A549 (cell line): ENCODE results near the gene ADPGK. TPM values are rescaled to one million over a fixed set of nuclear protein-coding genes. Genes with fewer than 3 reads are reported as not detected.

ENCODE experiments used
- ATAC-seq, 2 experiments: fragments of 200-7000 bp in 1 of 2; fragments of >200 bp in 1 of 2; cut with Nextera tagmentation in 1 of 2; cut with Tn5 transposase in 1 of 2; 3 replicates each; pipeline versions ENCODE4 v1.8.0 to v1.9.1; 2018 to 2020; ENCODE audit warnings: mild to moderate bottlenecking in 1 of 2, moderate library complexity in 1 of 2
- CTCF ChIA-PET: fragments of 300-600 bp; sonication (Branson Sonifier 250); formaldehyde crosslinking; extraction: SDS; loops from one replicate; lab custom pipeline; 2021; ENCODE audit warnings: antibody characterized with exemption, inconsistent platforms; lab: Yijun Ruan, JAX
- POLR2A ChIA-PET: fragments of 350-600 bp; formaldehyde crosslinking; extraction: SDS; loops from one replicate; lab custom pipeline; 2021; ENCODE audit warnings: antibody characterized with exemption, inconsistent platforms; lab: Yijun Ruan, JAX
- DNase-seq, 2 experiments: peaks; one replicate each; pipeline versions ENCODE4 v3.0.0 to v3.0.0-alpha.2; 2011 to 2016; ENCODE audit warnings: low read depth in 1 of 2, low spot score in 1 of 2
- FAIRE-seq: peaks from 2 replicates; lab custom pipeline; 2011; peaks lifted over from hg19 to GRCh38; lab: Jason Lieb, UNC
- H3K27ac ChIP-seq, 2 experiments: fragments of >200 bp; sonication (Bioruptor Twin); formaldehyde crosslinking; 3 replicates each; pipeline ENCODE4 v1.5.1; 2016 to 2017
- H3K4me1 ChIP-seq: fragments of >200 bp; sonication (Bioruptor Twin); formaldehyde crosslinking; 3 replicates; pipeline ENCODE4 v1.6.1; 2016
- H3K4me2 ChIP-seq: fragments of >200 bp; sonication (Bioruptor Twin); formaldehyde crosslinking; 3 replicates; pipeline ENCODE4 v1.6.1; 2016
- H3K4me3 ChIP-seq: fragments of >200 bp; sonication (Bioruptor Twin); formaldehyde crosslinking; 3 replicates; pipeline ENCODE4 v1.5.1; 2016
- H3K9me3 ChIP-seq: fragments of >200 bp; sonication (Bioruptor Twin); formaldehyde crosslinking; 3 replicates; pipeline ENCODE4 v1.6.1; 2016
- CBX8 ChIP-seq: fragments of 200-600 bp; sonication (generic); IDR thresholded peaks from 2 replicates; pipeline ENCODE4 v1.6.1; 2016
- CEBPB ChIP-seq, 2 experiments: fragments of >200 bp in 1 of 2; sonication (Bioruptor Twin) in 1 of 2; formaldehyde crosslinking in 1 of 2; IDR thresholded peaks; 2 replicates each; pipeline ENCODE4 v1.6.1; 2012 to 2016
- CHD4 ChIP-seq: fragments of 200-600 bp; sonication (generic); IDR thresholded peaks from 2 replicates; pipeline ENCODE4 v1.6.1; 2016; ENCODE audit warnings: antibody characterized with exemption, mild to moderate bottlenecking, borderline replicate concordance
- CTCF ChIP-seq: fragments of >200 bp; sonication (Bioruptor Twin); formaldehyde crosslinking; IDR thresholded peaks from 3 replicates; pipeline ENCODE4 v1.5.1; 2016
- E2F6 ChIP-seq: IDR thresholded peaks from 2 replicates; pipeline ENCODE4 v1.6.1; 2012; ENCODE audit warnings: low read depth, borderline replicate concordance
- EHF ChIP-seq: fragments of 250-450 bp; sonication (Bioruptor Pico); IDR thresholded peaks from 2 replicates; pipeline ENCODE4 v1.5.0; 2020; ENCODE audit warnings: mild to moderate bottlenecking
- EP300 ChIP-seq, 2 experiments: fragments of >200 bp; sonication (Bioruptor Twin); formaldehyde crosslinking; IDR thresholded peaks; 2 replicates in 1 of 2; 3 replicates in 1 of 2; pipeline ENCODE4 v1.6.1; 2016 to 2017
- ESRRA ChIP-seq: fragments of 150-350 bp; IDR thresholded peaks from 2 replicates; pipeline ENCODE4 v1.6.1; 2014; ENCODE audit warnings: mild to moderate bottlenecking, low read length, borderline replicate concordance
- FOSB ChIP-seq: fragments of 250-450 bp; sonication (Bioruptor Pico); IDR thresholded peaks from 2 replicates; pipeline ENCODE4 v1.5.0; 2020; ENCODE audit warnings: mild to moderate bottlenecking, moderate library complexity
- HMGXB4 ChIP-seq: fragments of 250-450 bp; sonication (Bioruptor Pico); IDR thresholded peaks from 2 replicates; pipeline ENCODE4 v1.5.0; 2021; ENCODE audit warnings: mild to moderate bottlenecking, moderate library complexity, borderline replicate concordance
- HOXB5 ChIP-seq: fragments of 250-450 bp; sonication (Bioruptor Pico); IDR thresholded peaks from 2 replicates; pipeline ENCODE4 v1.5.0; 2020; ENCODE audit warnings: mild to moderate bottlenecking, moderate library complexity
- JUN ChIP-seq, 2 experiments: fragments of >200 bp; sonication (Bioruptor Twin); formaldehyde crosslinking; IDR thresholded peaks; 2 replicates in 1 of 2; 3 replicates in 1 of 2; pipeline ENCODE4 v1.6.1; 2016 to 2017
- KDM5A ChIP-seq: fragments of 200-600 bp; sonication (generic); IDR thresholded peaks from 2 replicates; pipeline ENCODE4 v1.6.1; 2016; ENCODE audit warnings: antibody characterized with exemption, mild to moderate bottlenecking
- NFE2L2 ChIP-seq: fragments of 150-350 bp; conservative IDR thresholded peaks from 2 replicates; pipeline ENCODE4 v1.6.1; 2014; ENCODE audit warnings: low read length
- PHF8 ChIP-seq: fragments of 200-600 bp; sonication (generic); IDR thresholded peaks from 2 replicates; pipeline ENCODE4 v1.6.1; 2016; ENCODE audit warnings: low read depth, mild to moderate bottlenecking, antibody characterized with exemption, moderate library complexity, borderline replicate concordance
- RAD21 ChIP-seq, 2 experiments: fragments of >200 bp in 1 of 2; sonication (Bioruptor Twin) in 1 of 2; formaldehyde crosslinking in 1 of 2; IDR thresholded peaks in 1 of 2; conservative IDR thresholded peaks in 1 of 2; 2 replicates in 1 of 2; 3 replicates in 1 of 2; pipeline ENCODE4 v1.6.1; 2012 to 2018; ENCODE audit warnings: inconsistent platforms in 1 of 2
- RARB ChIP-seq: fragments of 250-450 bp; sonication (Bioruptor Pico); IDR thresholded peaks from 2 replicates; pipeline ENCODE4 v1.8.0; 2021; ENCODE audit warnings: mild to moderate bottlenecking, moderate library complexity
- RCOR1 ChIP-seq: fragments of 150-350 bp; IDR thresholded peaks from 2 replicates; pipeline ENCODE4 v1.6.1; 2014; ENCODE audit warnings: antibody characterized with exemption, low read length, low read depth
- TP53 ChIP-seq: fragments of 250-450 bp; sonication (Bioruptor Pico); IDR thresholded peaks from 2 replicates; pipeline ENCODE4 v1.5.0; 2021; ENCODE audit warnings: mild to moderate bottlenecking, moderate library complexity
- USF2 ChIP-seq: fragments of 450-650 bp; IDR thresholded peaks from 2 replicates; pipeline ENCODE4 v1.6.1; 2014; ENCODE audit warnings: antibody characterized with exemption
- ZFP36 ChIP-seq: fragments of 450-650 bp; IDR thresholded peaks from 2 replicates; pipeline ENCODE4 v1.6.1; 2014; ENCODE audit warnings: borderline replicate concordance; ENCODE audit not compliant: partially characterized antibody
- ZSCAN20 ChIP-seq: fragments of 250-450 bp; sonication (Bioruptor Pico); IDR thresholded peaks from 2 replicates; pipeline ENCODE4 v1.8.0; 2022; ENCODE audit warnings: mild to moderate bottlenecking, moderate library complexity
- WGBS: methylation state at CpG from one replicate; pipeline ENCODE4 v1.1.6; 2017; ENCODE audit errors: missing lambda C conversion rate; 5-methylcytosine and 5-hydroxymethylcytosine counted together
- polyA plus RNA-seq, 4 experiments: library from polyadenylated mRNA; depleted of rRNA in 3 of 4; stranded (reverse); fragments of >200 nt; fragmentation: RNase III in 1 of 4; extraction: RNeasy Plus Mini Kit Qiagen cat#74134 plus additional on column Dnase treatment in 1 of 4; gene quantifications; 2 replicates in 3 of 4; 3 replicates in 1 of 4; pipeline ENCODE4 v1.2.3, GENCODE V29; 2011 to 2017

ADPGK gene
- polyA plus RNA-seq, 2 of the 4 experiments (the other 2 are of a cell fraction): 56.6 to 98.3 TPM

- Histone ChIP-seq H3K4me2 (no peak overlapping the region), H3K4me3 (no peak overlapping the region), H3K4me1 (peaks cover 16% of the 10 kb centered on the region), H3K27ac (no peak overlapping the region), H3K9me3 (no peaks in the 10 kb centered on the region)
- no peak for FAIRE-seq
- ATAC-seq: no peak
- no peak for TF ChIP-seq CTCF
- TF ChIP-seq ZSCAN20: no peak
- no peak for TF ChIP-seq E2F6
- TF ChIP-seq ESRRA: no peak
- TF ChIP-seq EP300 (IDR thresholded peaks at IDR 0.05): no peak
- TF ChIP-seq RARB (CRISPR knock-in tag): no peak
- no peak for TF ChIP-seq FOSB (CRISPR knock-in tag)
- no peak for TF ChIP-seq HOXB5 (CRISPR knock-in tag)
- no peak for DNase-seq
- 85% methylated on average over 4 of the region's 4 CpGs for WGBS
- CTCF ChIA-PET: interaction anchor here (1.1 to 3.4 kb wide), 9 partner anchors 9 to 340 kb away, joined by 3 to 27 read pairs (median 3); no protein-coding TSS in a partner anchor
- POLR2A ChIA-PET: no interaction called here
Measured at GRCh38 chr15:72785432-72785831, 1.9 kb upstream of the ADPGK start.

GRCh38 chr15:72784456-72784876 lies 908 bp upstream of the ADPGK start:
- no peak for FAIRE-seq
- no peak for TF ChIP-seq TP53 (CRISPR knock-in tag)
- TF ChIP-seq CBX8: no peak
- TF ChIP-seq EHF (CRISPR knock-in tag): no peak
- no peak for TF ChIP-seq USF2
- no peak for TF ChIP-seq CHD4
- no peak for TF ChIP-seq ZFP36
- no peak for TF ChIP-seq JUN (IDR thresholded peaks at IDR 0.05)
- TF ChIP-seq NFE2L2: no peak
- TF ChIP-seq RCOR1: no peak
- H3K4me1 ChIP-seq: peaks cover 16% of the 10 kb centered on the region

GRCh38 chr15:72783004-72783639 lies 436 bp downstream of the ADPGK start:
- ChIA-PET POLR2A (no interaction called here), CTCF (interaction anchor here (0.6 to 1.6 kb wide), 7 partner anchors 14 to 461 kb away, joined by 3 to 4 read pairs (median 3); no protein-coding TSS in a partner anchor)
- Histone ChIP-seq H3K27ac (peak overlapping the region; percentile 86 to 93), H3K9me3 (no peaks in the 10 kb centered on the region), H3K4me3 (peak overlapping the region; percentile 74), H3K4me2 (peak overlapping the region; percentile 94), H3K4me1 (peaks cover 16% of the 10 kb centered on the region)
- peak; percentile 64 to 72 for ATAC-seq
- 0 out of 2 replicates have a peak, but pooled peaks have one; percentile 32 for TF ChIP-seq HMGXB4 (CRISPR knock-in tag)
- TF ChIP-seq CEBPB (IDR thresholded peaks at IDR 0.05): peak; percentile 30 to 42; a peak in 3 of 4 replicates
- TF ChIP-seq ZFP36: no peak
- TF ChIP-seq HOXB5 (CRISPR knock-in tag): no peak
- peak; percentile 76; the same call in 1 of the 2 replicates for TF ChIP-seq KDM5A
- TF ChIP-seq PHF8: peak; percentile 98
- no peak for TF ChIP-seq RARB (CRISPR knock-in tag)
- 0 out of 5 replicates have a peak, but pooled peaks of 1 of the 2 experiments have one; percentile 13 for TF ChIP-seq RAD21 (conservative IDR thresholded peaks at IDR 0.05 in 1 of 2, IDR thresholded peaks at IDR 0.05 in 1 of 2)
- no peak for FAIRE-seq
- DNase-seq: no peak
- WGBS: under 1% methylated on average over 30 of the region's 52 CpGs

More at GRCh38 chr15:72784456-72784876, 908 bp upstream of the ADPGK start:
- ChIA-PET CTCF (interaction anchor here (0.6 to 3.4 kb wide), 10 partner anchors 8 to 341 kb away, joined by 3 to 27 read pairs (median 4); no protein-coding TSS in a partner anchor), POLR2A (no interaction called here)
- Histone ChIP-seq H3K4me3 (peak overlapping the region; percentile 74), H3K4me2 (peak overlapping the region; percentile 84), H3K9me3 (no peaks in the 10 kb centered on the region), H3K27ac (peak overlapping the region; percentile 86 to 93)
- ATAC-seq: no peak
- 67% methylated on average over 7 of the region's 7 CpGs for WGBS
- DNase-seq: no peak
